GM18868 (cell line): Measurements from ENCODE around the gene C5AR1.
"Not testable (repeated sequence)": the region's sequence is repeated elsewhere in the genome, so short reads cannot be mapped to it uniquely, and the experiment has no call there.

ENCODE experiments used
- ATAC-seq: cut with Tn5 transposase; IDR thresholded peaks from one replicate; pipeline ENCODE4 v1.9.1; 2021; ENCODE audit warnings: mild to moderate bottlenecking, moderate library complexity; ENCODE audit not compliant: unreplicated experiment

The C5AR1 gene

DNA sequence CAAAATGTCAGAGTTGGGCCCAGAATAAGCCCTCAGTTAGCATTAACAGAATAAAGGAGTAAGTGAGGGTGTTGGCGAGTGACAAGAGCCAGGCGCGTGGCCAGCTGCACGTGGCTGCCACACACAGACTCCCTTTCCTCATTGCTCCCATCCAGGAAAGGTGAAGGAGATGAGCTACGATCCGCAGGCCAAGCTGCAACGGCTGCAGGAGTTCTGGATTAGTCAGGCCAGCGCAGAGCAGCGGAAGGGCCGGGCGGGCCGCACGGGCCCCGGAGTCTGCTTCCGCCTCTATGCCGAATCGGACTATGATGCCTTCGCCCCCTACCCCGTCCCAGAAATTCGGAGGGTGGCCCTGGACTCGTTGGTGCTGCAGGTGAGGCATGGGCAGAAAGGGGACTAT lies 52.7 kb downstream of the C5AR1 start:
- ATAC-seq = no peak

DNA sequence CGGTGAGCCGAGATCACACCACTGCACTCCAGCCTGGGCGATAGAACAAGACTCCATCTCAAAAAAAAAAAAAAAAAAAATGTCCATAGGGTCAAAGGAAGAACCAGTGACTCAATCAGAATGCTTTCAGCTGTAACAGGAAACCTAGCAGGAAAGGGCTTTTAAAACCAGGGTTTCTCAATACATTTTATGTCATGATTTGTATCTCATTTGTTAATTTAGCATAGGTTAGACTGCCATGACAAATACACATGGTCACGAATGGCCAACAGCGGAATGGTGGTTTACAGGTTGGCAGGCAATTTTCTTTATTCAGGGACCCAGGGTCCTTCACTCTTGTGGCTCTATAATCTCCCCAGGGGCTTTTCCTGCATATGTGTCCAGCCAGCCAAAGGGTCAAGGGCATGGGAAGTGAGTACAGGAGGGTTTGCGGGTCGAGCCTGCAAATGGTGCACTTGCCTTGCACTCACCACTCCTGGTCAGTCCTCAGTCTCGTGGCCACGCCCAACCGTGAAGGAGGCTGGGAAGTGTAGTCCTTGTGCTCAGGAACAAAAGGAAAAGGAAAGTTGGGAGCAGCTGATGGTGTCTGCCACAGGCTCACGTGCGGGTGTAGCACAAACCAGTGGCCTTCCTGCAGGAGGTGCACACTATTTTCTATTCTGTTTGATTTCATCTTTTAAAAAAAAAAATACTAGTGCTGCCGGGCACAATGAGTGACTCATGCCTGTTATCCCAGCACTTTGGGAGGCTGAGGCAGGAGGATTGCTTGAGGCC lies 54.3 kb downstream of the C5AR1 start:
- ATAC-seq = no peak

DNA sequence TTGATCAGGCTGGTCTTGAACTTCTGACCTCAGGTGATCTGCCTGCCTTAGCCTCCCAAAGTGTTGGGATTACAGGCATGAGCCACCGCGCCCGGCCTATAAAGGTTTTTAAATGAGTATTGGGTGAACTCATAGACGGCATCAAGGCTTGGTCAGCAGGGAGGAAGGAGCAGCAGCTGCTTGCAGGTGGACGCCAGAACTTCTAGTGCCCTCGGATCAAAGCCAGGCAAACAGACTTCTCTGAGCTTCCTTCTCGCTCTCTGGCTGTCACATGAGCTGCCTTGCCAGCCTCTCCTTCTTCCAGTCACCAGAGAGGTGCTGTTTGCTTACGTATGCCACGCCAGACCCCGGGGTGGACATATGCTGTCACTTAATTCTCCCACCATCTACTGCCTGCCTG lies 55.8 kb downstream of the C5AR1 start:
- ATAC-seq = not testable (repeated sequence)

DNA sequence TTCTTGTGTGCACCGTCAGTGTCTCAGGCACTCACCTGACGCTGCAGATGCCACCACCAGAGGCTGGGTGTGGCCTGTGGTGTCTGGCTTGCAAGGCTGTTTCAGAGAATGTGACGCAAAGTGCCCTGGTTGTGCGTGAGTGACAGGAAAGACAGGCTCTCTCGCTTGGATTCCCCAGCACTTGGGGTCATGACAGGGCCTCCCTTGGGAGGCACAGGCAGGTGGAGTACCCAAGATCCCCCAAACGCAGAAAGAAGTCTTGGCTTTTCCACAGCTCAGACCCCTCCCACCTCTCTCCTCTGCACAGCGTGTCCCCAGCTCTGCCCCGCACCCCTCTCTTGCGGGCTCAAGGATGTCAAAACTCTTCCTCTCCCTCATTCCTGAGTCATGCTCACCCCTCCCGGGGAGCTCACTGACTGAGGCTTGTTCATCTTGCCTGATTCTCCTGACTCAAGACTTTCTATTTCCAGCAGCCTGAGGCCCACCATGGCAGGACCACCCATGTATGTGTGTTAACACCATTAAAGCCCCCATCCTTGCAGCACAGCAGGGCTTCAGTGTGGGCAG lies 60.5 kb downstream of the C5AR1 start:
- no peak for ATAC-seq

GRCh38 chr19:47371261-47371660 lies 61.6 kb downstream of the C5AR1 start:
- no peak for ATAC-seq
